NCI-H748 treated with DMSO at 0.1 percent for 48 hours (cell line): ENCODE data around the gene UQCRH.
"Not testable (repeated sequence)": the region's sequence is repeated elsewhere in the genome, so short reads cannot be mapped to it uniquely, and the experiment has no call there.

ENCODE experiments used
- DNase-seq: peaks from one replicate; lab custom pipeline; 2025; lab: John Stamatoyannopoulos, UW

The UQCRH gene

GRCh38 chr1:46300673-46301405, 2.7 kb upstream of the UQCRH start:
- no peak for DNase-seq

GRCh38 chr1:46301406-46301807, 2.1 kb upstream of the UQCRH start:
- DNase-seq, result no peak

DNA sequence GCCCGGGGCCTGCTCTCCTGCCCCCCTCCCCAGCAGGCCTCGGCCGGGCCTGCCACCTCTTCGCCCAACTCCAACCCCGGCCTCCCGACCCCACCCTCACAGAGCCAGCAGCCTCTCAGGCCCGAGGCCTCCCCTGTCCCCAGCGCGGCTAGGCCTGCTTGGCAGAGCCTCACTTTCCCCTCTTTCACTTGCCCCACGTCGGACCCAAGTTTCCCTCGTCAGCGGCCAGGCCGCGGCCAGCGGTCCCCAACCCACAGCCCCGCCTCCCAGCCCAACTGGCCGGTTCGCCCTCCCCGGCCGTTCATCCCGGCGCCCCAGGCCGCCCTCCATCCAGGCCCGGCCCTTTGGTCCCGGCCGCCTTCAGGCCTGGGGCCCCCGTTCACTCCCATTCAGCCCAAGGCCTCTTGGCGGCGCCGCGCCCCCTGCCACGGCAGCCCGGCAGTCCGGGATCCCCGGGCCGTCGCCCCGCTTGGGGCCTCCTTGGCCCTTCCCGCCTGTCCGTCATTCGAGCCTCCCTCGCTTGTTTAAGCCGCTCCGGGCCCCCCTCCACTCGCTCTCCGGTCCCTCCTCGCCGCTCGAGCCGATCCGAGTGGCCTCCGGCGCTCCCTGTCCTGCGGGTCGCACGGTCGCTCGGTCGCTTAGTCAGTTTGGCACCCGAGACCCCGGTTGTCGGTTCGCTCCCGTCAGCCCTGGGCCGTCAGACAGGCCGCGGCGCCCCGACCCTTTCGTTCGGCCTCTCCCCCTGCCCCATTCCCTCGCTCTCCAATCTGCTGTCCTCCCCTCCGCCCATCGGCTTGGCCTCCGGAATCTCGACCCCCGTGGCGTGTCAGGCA, 1.5 kb upstream of the UQCRH start:
- no peak for DNase-seq

GRCh38 chr1:46302641-46303037, 859 bp upstream of the UQCRH start:
- no peak for DNase-seq

DNA sequence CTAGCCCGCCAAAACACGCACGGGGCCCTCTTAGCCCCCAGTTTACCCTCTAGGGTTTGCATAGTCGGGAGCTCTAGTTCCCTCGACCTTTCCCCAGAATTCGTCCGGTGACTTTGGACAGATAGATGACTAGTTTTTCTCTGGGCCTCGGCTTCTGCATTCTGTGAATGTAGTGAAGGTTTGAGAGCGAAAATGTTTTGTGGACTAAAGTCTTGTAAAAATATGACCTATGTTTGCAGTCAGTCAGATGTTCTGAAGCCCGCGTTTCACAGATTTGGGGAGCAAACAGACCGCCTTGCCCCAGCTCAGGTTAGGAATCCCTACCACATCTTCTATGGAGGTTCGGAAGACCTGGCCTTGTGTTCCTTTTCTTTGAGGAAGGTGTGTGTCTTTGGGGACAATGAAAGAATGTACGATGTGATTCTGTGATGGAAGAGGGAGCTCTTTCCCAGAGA, 401 bp downstream of the UQCRH start:
- no peak for DNase-seq

DNA sequence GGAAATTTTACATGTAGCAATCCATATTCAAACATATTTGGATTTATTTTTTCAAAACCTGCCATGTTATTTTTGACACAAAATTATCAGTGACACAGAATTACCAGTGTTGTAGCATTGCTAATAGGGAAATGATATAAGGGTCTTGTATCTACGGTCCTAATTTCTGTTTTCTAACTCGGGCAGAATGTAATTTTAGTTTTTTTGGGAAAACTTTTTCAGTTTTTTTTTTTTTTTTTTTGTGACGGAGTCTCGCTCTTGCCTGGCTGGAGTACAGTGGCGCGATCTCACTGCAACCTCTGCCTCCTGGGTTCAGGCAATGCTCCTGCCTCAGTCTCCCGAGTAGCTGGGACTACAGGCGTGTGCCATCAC, 2.6 kb downstream of the UQCRH start:
- no peak for DNase-seq

- no peak for DNase-seq
Observed at GRCh38 chr1:46309401-46310159, 6.1 kb downstream of the UQCRH start.

GRCh38 chr1:46310321-46310720, 6.8 kb downstream of the UQCRH start:
- DNase-seq, result no peak

DNA sequence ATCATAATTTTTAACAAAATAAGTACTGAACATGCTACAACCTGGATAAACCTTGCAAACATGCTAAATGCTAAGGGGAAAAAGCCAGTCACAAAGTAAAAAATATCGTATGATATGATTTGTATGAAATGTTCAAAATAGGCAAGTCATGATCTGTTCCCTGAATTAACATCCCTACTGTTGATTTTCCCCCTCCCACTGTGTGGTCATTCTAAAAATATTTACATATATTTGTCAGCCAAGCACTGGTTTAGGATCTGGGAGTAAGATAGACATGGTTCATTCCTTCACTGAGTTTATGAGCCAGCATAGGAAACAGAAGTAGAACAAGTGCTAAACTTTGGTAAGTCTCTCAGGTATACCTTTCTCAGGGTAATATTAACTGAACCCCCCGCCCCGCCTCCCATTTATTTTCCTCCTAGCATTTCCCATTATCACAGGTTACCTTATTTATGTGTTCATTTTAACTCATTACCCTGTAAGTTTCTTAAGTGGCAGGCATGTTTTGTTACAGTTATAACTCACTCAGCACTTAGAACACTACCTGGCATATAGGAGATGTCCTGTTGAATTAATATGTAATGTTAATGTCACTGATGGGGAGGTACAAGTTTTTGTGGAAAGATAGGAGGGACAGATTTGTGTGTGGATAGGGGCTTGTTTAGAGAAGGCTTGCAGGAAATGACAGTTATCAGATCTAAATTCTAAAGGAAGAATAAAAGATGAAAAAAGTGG, 12.3 kb downstream of the UQCRH start:
- no peak for DNase-seq

DNA sequence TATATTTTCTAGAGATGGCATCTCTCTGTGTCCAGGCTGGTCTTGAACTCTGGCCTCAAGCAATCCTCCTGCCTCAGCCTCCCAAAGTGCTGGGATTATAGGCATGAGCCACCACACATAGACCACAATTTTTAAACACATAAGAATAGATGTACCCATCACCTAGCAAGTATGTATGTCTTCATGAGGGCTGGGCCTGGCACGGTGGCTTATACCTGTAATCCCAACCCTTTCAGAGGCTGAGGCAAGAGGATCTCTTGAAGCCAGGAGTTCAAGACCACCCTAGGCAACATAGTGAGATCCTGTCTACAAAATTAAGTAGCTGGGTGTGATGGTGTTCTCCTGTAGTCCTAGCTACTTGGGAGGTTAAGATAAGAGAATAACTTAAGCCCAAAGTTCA, 13.8 kb downstream of the UQCRH start:
- no peak for DNase-seq

GRCh38 chr1:46319301-46319700, 15.8 kb downstream of the UQCRH start:
- not testable (repeated sequence) for DNase-seq

DNA sequence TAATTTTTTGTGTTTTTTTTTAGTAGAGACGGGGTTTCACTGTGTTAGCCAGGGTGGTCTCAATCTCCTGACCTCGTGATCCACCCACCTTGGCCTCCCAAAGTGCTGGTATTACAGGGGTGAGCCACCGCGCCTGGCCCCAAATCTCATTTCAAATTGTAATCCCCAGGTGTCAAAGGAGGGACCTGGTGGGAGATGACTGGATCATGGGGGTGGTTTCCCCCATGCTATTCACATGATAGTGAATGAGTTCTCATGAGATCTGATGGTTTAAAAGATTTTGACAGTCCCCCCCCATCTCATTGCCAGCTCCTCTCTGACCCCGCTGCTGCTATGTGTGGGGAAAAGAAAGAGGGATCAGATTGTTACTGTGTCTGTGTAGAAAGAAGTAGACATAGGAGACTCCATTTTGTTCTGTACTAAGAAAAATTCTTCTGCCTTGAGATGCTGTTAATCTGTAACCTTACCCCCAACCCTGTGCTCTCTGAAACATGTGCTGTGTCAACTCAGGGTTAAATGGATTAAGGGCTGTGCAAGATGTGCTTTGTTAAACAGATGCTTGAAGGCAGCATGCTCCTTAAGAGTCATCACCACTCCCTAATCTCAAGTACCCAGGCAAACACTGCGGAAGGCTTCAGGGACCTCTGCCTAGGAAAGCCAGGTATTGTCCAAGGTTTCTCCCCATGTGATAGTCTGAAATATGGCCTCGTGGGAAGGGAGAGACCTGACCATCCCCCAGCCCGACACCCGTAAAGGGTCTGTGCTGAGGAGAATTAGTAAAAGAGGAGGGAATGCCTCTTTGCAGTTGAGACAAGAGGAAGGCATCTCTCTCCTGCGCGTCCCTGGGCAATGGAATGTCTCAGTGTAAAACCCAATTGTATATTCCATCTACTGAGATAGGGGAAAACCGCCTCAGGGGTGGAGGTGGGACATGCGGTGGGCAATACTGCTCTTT, 16.7 kb downstream of the UQCRH start:
- DNase-seq, result not testable (repeated sequence)

DNA sequence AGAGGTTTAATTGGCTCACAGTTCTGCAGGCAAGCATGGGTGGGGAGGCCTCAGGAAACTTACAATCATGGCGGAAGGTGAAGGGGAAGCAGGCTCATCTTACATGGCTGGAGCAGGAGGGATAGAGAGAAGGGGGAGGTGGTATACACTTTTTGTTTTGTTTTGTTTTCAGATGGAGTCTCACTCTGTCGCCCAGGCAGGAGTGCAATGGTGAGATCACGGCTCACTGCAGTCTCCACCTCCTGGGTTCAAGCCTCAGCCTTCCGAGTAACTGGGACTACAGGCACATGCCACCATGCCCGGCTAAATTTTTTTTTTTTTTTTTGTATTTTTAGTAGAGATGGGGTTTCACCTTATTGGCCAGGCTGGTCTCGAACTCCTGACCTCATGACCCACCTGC, 18.7 kb downstream of the UQCRH start:
- DNase-seq, result not testable (repeated sequence)

DNA sequence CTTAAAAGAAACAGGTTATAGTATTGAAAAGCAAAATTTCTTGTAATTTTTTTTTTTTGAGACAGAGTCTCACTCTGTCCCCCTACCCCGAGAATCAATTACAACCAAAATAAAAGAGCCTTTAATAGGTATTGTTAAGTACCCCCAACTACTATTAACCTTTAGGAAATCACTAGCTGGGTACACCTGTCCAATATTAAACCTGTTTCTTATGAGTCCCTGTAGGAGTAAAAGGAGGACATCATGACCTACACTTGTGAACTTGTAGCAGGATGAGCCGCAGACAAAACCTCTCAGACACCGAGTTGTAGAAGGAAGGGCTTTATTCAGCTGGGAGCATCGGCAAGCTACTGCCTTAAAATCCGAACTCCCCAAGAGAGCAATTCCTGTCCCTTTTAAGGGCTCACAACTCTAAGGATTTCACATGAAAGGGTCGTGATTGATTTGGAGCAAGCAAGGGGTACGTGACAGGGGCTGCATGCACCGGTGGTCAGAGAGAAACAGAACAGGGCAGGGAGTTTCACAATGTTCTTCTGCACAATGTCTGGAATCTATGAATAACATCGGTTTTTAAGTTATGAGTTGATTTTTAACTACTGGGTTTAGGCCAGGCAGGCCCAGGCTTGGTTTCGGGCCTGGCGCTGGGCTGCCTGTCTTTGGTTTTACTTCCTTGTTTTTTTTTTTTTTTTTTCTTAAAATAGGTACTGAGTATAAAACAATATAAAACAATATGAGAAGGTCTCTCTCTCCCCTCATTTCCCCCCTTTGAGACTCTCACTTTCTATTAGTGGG, 22.0 kb downstream of the UQCRH start:
- DNase-seq, result not testable (repeated sequence)

DNA sequence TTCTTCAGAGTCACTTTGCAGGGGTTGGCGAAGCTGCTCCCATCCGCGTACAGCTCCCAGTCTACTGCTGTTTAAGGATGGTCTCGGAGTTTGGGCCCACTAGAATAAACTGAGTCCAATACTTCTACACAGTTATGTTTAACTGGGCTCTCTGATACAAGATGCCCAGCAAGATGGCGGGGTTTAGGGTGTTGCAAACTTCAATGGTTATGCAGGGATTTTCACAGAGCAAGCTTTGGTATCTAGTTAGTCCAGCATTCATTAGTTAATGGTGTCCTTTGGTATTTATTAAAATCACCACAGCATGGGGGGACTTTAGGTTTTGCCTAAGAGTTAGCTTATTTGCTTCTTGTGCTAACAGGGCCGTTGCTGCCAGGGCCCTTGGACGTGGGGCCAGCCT, 24.7 kb downstream of the UQCRH start:
- not testable (repeated sequence) for DNase-seq

DNA sequence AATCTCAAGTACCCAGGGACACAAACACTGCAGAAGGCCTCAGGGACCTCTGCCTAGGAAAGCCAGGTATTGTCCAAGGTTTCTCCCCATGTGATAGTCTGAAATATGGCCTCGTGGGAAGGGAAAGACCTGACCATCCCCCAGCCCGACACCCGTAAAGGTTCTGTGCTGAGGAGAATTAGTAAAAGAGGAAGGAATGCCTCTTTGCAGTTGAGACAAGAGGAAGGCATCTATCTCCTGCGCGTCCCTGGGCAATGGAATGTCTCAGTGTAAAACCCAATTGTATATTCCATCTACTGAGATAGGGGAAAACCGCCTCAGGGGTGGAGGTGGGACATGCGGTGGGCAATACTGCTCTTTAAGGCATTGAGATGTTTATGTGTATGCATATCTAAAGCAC, 26.3 kb downstream of the UQCRH start:
- not testable (repeated sequence) for DNase-seq

GRCh38 chr1:46330381-46330780, 26.9 kb downstream of the UQCRH start:
- DNase-seq, result not testable (repeated sequence)

GRCh38 chr1:46331786-46332540, 28.5 kb downstream of the UQCRH start:
- not testable (repeated sequence) for DNase-seq
